GM19023 (cell line): ENCODE data around the gene DAPK3.
"Not testable (repeated sequence)": the region's sequence is repeated elsewhere in the genome, so short reads cannot be mapped to it uniquely, and the experiment has no call there.

ENCODE experiments used
- ATAC-seq: cut with Tn5 transposase; IDR thresholded peaks from one replicate; pipeline ENCODE4 v1.9.1; 2021; ENCODE audit warnings: mild to moderate bottlenecking, moderate library complexity; ENCODE audit not compliant: unreplicated experiment

Gene DAPK3

DNA sequence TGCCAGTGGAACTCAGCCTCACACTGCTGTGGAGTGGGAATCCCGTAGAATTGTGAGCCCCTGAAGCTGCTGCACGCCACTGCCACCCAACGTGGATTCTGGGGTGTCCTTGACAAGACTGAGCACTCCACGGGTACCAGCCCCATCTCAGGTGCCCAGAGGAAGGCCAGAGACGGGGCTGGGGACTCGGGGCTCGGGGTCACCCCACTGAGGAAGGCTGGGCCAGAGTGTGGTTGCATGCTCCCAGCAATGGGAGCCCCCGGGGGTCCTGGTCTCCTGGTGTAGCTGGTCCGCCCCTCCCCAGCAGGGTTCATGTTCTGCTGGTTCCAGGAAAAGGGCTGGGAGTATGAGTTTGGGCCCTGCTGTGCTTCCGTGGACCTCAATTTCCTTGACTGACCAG lies 15.2 kb downstream of the DAPK3 start:
- no peak for ATAC-seq

DNA sequence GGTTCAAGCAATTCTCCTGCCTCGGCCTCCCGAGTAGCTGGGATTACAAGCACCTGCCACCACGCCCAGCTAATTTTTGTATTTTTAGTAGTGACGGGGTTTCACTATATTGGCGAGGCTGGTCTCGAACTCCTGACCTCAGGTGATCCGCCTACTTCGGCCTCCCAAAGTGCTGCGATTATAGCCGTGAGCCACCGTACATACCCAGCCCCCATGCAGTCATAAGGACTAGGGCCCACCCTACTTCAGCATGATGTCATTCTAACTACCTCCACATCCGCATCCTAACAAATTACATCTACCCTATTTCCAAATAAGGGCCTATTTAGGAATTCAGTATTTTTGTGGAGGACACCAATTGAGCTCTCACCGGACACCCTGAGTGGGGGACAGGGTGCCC lies 15.6 kb downstream of the DAPK3 start:
- not testable (repeated sequence) for ATAC-seq

DNA sequence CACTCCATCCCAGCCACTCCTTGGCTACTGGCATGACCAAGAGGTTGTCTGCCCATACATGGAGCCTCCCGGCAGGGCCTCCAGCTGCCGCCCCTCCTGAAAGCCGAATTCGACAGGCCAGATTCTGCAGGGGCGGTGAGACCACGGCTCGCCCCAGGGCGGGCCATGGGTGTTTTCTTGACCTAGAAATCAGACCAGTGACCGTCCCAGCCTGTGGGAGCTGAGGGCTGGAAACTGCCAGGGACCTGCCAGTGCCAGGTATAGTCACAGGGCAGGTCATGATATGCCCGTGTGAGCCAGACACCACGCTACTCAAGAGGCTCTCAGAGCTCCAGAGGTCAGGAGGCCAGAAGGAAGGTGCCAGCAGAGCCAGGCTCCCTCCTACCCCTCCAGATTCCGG lies 16.8 kb downstream of the DAPK3 start:
- ATAC-seq: no peak

DNA sequence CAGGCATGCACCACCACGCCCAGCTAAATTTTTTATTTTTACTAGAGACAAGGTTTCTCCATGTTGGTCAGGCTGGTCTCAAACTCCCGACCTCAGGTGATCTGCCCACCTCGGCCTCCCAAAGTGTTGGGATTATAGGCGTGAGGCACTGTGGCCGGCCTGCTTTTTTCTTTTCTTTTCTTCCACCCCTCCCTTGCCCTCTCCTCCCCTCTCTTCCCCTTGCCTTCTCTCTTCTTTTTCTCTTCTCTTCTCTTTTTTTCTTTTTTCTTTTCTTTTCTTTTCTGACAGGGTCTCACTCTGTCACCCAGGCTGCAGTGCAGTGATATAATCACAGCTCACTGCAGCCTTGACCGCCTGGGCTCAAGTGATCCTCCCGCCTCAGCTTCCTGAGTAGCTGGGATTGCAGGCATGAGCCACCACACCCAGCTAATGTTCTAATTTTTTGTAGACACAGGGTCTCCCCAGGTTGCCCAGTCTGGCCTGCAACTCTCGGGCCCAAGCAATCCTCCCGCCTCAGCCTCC lies 18.1 kb downstream of the DAPK3 start:
- ATAC-seq: not testable (repeated sequence)

DNA sequence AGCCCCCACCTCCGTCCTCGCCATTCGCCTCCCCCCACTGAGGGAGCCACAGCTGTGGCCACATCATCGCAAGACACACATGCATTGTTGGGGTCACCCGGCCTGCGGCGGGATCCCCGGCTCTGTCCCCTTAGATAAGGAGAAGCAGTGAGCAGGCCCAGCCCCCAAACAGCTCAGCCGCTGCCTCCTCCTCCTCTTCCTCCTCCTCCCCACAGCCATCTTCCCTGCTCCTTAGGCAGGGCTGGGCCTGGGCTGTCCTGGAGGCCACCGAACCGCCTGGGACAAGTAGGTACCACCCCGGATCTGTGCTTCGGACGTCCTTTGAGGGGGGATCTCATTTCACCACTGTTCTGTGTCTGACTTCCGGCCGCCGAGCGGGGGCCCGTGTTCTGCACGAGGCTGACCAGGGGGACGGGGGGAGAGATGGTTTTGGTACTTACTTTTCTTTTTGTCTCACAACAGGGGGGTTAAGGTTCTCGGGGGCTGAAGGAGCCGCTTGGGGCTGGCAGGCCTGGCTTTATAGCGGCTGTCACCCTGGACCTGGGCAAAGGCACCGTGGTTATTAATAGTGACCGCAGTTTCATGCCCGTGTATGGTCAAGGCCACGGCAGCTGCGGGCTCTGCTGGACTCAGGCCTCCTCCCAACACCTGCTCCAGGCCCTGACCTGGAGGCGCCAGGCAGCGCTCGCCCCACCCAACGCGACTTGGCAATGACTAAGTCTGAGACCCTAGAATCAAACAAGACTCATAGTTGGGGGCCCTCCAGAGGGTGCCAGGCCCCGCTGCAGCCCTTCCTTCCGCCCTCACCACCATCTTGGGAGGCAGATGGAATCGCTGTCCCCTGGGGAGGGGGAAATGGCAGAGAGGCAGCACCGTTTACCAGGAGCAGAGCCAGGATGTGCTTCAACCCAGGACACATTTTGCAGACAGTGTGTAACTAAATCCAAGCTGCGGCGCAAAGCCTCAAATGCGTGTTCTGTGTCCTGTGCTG lies 19.7 kb downstream of the DAPK3 start:
- no peak for ATAC-seq

DNA sequence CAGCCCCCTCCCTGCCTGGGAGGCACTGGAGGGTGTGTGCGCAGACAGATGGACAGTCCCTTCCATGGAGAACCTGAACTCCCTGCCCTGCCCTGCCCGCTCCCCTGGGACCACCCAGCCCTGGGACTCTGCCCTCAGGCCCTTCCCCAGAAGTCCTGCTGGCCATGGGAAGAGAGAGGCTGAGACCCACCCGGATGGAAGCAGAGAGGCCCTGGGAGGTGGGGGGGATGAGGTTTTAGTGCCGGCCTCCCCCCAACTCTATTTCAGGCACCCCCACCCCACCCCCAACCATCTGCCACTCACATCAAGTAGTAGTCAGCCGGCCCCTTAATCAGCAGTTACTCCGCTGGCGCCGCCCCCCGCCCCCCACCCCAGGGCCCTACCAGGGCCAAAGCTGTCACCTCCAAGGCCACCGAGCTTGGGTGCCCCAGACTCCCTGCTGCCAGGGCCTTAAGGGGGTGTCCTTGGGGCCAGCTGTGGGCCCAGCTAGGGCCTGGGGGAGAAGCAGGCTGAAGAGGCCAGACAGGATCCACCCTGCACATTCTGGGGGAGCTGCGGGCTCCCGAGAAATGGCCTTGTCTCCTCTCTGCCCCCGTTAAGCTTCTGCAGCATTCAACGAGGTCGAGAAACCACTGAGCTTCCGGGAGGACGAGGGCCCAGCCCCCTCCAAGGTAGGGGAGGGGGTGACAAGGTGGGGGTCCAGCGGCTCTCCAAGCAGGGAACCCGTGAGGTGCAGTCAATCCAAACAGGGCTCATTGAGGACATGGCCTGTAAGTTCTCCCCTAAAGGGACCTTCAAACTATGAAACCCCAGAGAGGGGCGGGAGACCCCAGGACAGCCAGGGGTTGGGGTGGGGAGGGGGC lies 20.7 kb downstream of the DAPK3 start:
- ATAC-seq: no peak

DNA sequence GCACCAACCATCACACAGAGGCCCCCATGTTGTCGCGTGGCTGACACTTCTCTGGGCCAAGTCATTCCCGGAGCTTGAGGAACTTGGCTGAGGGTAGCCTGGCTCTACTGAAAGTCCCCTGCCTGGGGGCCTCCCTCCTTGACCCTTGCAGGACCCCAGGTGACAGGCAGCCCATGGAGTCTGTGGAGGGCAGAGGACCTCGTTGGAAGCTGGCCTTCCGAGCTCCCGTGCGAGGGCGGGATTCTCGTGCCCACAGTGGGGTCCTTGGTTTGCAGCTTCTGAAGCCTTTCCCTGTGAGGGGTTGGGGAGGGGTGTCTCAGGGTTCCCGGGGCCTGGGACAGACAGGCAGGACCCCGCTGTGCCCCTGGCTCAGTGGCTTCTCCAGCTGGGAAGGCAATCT lies 21.6 kb downstream of the DAPK3 start:
- ATAC-seq: no peak

DNA sequence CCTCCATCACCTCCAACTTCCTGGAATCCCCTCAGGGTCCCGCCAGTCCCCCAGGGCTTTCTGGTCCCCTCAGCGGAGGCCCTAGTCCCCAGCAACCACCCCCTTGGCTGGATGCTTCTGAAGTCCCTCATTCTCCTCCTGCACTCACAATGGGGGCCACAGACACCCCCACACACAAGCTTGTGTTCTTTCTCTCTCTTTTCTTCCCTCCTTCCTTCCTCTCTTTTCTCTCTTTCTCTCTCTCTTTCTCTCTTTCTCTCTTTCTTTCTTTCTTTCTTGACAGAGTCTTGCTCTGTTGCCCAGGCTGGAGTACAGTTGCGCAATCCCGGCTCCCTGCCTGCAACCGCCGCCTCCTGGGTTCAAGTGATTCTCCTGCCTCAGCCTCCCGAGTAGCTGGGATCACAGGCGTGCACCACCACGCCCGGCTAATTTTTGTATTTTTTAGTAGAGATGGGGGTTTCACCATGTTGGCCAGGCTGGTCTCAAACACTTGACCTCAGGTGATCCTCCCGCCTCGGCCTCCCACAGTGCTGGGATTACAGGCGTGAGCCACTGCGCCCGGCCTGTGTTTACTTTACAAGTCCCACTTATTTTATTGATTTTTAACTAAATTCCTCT lies 23.5 kb downstream of the DAPK3 start:
- not testable (repeated sequence) for ATAC-seq

DNA sequence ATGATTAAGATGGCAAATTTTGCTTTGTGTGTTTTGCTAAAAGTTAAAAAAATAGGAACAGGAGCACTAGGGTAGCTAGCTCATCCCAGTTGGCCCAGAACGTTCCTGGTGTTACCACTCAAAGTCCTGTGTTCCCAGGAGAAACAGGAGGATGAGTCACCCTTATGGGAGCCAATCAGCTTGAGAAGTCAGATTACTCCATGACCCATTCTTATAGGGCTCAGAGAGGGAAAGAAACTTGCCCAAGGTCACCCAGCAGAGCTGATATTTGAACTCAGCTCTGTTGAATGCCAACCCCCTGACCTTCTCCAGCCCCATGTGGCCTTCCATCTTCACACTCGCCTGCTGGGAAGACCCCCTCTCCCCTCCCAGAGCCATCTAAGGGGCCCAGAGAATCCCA lies 25.1 kb downstream of the DAPK3 start:
- no peak for ATAC-seq

DNA sequence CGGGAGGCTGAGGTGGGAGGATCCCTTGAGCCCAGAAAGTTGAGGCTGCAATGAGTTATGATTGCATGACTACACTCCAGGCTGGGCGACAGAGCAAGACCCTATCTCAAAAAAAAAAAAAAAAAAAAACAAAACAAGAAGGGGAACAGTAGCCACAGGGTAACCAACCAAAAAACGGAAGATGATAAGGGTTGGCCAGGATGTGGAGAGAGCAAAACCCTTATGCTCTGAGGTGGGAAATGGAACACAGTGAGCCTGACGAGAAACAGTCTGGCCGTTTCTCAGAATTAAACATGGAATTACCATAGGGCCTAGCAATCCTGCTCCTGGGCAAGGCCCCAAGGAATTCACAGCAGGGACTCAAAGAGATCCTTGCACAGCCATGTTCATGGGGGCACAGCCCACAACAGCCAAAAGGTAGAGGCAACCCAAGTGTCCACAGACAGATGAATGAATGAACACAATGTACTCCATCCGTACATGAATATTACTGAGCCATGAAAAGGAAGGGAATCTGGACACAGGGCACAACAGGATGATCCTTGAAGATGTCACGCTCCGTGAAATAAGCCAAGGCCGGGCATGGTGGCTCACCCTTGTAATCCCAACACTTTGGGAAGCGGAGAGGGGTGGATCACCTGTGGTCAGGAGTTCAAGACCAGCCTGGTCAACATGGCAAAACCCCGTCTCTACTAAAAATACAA lies 26.7 kb downstream of the DAPK3 start:
- no peak for ATAC-seq

DNA sequence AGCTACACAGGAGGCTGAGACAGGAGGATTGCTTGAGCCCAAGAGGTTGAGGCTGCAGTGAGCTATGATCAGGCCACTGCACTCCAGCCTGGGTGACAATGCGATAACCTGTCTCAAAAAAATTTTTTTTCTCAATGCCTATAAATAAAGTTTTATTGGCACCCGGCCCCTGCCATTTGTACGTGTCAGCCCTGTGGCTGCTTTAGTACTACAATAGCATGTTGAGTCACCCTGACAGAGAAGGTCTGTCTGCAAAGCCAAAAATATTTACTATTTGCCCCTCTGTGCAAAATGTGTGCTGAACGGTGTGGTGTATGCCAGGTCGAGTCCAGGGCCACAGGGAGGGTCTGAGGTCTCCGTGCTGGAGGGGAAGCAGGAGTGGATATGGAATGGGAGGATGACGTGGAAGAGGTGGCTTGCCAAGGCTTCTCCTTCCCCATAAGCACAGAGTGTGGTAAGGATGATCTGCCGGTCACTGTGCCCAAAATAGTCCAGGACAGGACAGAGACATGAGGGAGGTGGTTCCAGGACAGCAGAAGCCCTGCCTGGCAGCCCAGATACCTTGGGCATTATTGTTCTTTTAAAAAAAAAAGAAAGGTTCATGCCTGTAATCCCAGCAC lies 28.0 kb downstream of the DAPK3 start:
- ATAC-seq: no peak

DNA sequence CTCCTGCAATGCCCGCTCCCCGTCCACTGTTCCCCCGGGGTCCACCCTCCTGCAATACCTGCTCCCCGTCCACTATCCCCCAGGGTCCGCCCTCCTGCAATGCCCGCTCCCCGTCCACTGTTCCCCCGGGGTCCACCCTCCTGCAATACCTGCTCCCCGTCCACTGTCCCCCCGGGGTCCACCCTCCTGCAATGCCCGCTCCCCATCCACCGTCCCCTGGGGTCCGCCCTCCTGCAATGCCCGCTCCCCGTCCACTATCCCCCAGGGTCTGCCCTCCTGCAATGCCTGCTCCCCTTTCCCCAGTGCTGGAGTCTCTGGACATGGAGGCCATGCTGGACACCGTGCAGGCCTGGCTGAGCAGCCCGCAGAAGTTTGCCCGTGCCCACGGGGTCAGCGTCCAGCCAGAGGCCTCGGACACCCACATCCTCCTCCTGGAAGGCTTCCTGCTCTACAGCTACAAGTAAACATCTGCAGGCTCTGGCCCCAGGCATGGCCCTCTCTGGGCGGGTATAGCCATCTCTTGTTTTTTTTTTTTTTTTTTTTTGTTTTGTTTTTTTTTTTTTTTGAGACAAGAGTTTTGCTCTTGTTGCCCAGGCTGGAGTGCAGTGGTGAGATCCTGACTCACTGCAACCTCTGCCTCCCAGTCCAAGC lies 32.5 kb downstream of the DAPK3 start:
- not testable (repeated sequence) for ATAC-seq

DNA sequence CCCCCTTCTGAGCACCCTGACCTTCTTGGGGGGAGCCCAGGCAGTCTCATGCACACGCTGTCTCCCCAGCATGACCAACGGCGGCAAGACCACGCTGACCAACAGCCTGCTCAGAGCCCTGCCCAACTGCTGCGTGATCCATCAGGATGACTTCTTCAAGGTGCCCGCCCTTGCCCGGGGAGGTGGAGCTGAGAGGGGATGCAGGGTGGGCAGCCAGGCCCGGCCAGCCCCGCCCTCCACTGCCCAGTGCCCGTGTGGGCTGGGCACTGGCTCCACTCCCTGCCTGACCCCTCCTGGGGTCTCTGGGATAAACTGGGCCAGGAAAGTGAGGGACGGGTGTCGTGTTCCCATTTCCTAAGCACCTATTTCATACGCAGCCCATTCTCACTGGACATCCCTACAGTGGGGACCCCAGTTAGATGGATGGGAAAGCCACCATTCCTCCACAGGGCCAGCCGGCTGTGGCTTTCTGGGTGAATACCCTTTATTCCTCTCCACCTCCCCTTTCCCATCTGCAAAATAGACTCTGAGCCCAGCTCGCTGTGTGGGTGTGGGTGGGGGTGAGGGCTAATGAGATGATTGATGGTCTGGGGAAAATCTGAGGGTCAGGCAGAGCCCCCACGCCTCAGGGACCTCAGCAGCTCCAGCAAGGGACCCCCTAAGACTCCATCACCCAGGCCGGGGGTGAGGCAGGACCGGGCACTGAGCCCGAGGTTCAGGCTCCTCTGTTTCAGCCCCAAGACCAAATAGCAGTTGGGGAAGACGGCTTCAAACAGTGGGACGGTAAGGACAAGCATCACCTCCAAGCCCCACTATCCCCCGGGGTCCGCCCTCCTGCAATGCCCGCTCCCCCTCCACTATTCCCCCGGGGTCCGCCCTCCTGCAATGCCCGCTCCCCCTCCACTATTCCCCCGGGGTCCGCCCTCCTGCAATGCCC lies 34.1 kb downstream of the DAPK3 start:
- ATAC-seq: no peak

DNA sequence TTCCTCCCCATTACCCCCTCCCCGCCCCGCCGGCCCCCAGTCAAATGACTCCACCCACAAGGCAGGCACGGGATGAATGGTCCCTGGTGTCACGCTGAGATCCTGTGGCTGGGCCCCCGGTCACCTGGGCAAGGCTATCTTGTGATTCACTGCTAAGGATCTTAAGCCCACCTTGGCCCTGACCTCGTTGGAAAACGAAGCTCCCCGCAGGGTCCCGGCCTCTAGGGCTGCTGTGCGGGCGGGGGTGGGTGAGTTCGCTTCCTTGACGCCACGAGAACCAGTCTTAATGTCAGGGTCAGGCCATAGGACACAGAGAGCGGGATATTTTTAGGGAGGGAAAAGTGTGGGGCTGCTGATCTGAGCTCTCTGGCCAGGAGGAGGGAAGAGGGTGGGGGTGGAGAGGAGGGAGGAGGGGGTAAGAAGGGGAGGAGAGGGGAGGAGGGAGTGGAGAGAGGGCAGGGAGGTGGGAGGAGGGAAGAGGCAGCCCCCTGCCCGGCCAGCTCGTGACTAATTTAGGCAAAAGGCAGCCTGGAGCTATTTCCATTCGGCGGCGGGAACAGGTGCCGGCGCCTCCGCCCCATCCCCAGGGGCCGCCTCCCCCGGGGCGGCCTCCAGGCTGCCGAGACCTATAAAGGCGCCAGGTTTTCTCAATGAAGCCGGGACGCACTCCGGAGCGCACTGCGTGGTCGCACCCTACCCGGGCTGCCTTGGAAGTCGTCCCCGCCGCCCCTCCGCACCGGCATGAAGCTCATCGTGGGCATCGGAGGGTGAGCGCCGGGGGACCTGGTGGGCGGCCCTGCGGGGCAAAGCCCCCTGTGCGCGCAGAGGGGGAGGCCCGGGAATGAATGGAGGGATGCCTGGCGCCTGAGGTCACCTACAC lies 37.7 kb downstream of the DAPK3 start, which contains the start of gene NMRK2:
Gene NMRK2 (plus strand): TSS at position 139 of the 880 bp plus-strand sequence. CDS start 603 bp downstream, at position 742.
- no peak for ATAC-seq

DNA sequence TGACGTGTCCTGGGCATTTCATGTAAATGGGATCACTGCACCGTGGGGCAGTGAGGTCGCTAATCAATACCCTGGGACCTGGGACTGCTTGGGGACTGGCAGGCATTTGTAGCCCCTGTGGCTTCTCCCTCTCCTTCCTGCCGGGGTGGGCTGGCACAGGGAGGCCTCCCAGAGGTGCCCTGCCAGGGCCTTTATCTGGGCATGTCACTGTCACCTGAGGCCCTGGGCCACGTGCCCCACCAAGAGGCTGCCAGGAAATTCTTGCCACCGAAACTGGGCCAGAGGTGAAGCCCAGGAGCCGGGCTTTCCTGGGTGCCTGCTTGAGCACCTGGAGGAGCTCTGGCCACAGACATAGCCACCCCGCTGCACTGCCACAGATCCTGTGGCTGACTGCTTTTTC lies 39.9 kb downstream of the DAPK3 start:
- no peak for ATAC-seq

DNA sequence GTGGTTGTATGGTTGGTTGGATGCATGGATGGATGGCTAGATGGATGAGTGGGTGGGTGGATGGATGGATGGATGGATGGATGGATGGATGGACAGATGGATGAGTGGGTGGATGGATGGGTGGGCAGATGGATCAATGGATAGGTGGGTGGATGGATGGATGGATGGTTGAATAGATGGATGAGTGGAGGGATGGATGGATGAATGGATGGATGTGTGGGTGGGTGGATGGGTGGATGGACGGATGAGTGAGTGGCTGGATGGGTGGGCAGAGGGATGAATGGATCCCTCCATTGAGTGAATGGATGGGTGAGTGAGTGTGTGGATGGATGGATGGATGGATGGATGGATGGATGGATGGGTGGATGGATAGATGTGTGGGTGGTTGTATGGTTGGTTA lies 47.0 kb downstream of the DAPK3 start:
- ATAC-seq: no peak

DNA sequence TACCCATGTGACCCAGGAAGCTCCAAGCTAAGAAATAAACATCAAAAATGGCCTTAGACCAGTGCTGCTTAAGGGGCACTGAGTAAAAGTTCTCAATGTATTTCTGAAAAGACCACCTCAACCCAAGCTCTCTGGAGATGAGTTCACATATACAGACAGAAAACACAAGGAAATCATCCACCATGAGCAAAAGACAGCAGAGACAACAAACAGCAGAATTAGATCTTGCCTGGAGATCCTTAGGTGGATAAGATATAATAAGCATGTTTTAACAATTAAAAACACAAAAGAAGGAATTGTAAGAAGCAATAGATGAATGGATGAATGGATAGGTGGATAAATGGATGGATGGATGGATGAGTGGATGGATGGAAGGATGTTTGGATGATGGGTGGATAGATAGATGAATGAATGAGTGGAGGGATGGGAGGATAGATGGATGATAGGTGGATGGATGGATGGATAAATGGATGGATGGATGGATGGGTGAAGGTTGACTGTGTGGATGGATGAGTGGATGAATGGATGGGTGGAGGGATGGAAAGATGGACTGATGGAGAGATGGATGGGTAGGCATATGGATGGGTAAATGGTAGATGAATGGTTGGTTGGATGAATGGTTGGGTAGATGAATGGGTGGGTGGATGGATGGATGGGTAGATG lies 47.7 kb downstream of the DAPK3 start:
- ATAC-seq: no peak
